ENCODE measurements around the gene RAB4A. TPM values are rescaled to one million over a fixed set of nuclear protein-coding genes. Genes with fewer than 3 reads are reported as not detected.

RAB4A gene
- total and polyA plus RNA-seq, 9 of the 15 experiments (the other 6 are each of a cell fraction or from before 2014, with no cell fraction given), result 8.3 to 61.0 (median 26.7) TPM

DNA sequence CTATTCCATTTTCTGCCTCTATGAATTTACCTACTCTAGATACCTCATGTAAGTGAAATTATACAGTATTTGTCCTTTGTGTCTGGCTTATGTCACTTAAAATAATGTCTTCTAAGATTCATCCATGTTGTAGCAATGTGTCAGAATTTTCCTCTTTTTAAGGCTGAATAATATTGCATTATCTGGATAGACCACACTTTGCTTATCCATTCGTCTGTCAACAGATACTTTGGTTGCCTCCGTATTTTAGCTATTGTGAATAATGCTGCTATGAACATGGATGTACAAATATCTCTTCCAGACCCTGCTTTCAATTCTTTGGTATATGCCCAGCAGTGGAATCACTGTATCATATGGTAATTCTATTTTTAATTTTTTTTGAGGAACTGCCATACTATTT is 82.1 kb downstream of the RAB4A start:
- WGBS (ENCODE audit: insufficient coverage, low coverage, missing lambda C conversion rate), result 3% methylated on average over 2 of the region's 2 CpGs
- POLR2A ChIA-PET, result interaction anchor here (0.9 kb wide), 1 partner anchor 9 kb away, joined by 3 read pairs; no protein-coding TSS in a partner anchor
- BruUV-seq (replicated peaks), result no TSS peak
- in situ Hi-C loops (cut with MboI) (no loop called here), intact Hi-C loops (cut with micrococcal nuclease) (no loop called here)
- no peak overlapping the region for H2AFZ ChIP-seq (ENCODE audit: low read depth, low read length)
- H3K9me3 ChIP-seq (replicated peaks; ENCODE audit: control insufficient read depth, insufficient read depth, low read depth, low read length), result 0 out of 2 replicates have a peak, but pooled peaks cover 2% of the 10 kb centered on the region
- no peaks in the 10 kb centered on the region for H3K36me3 ChIP-seq (ENCODE audit: control insufficient read depth, insufficient read depth, low read length)
- peak overlapping the region; percentile 5; the same call in 1 of the 2 replicates for H3K4me2 ChIP-seq (ENCODE audit: insufficient read depth, low read length)
- no peak for DNase-seq (ENCODE audit: extremely low read depth in 1 of 4, low spot score in 3 of 4)
- no peak for ATAC-seq
- CTCF ChIA-PET (ENCODE audit: low intra/inter-chr PET ratio), result no interaction called here
- no peak overlapping the region for H3K4me3 ChIP-seq
- no peak overlapping the region for H3K9ac ChIP-seq (ENCODE audit: insufficient read depth in 1 of 2, low read depth in 2 of 2, low read length in 2 of 2)
- H3K9me1 ChIP-seq (ENCODE audit: control insufficient read depth, insufficient read depth, low read length), result no peaks in the 10 kb centered on the region
- peaks cover 4 to 8% of the 10 kb centered on the region in 2 experiments; a peak in 2 of 5 replicates for H3K27me3 ChIP-seq (ENCODE audit: control insufficient read depth in 2 of 2, insufficient read depth in 2 of 2, low read length in 2 of 2)
- no peak overlapping the region for H3K27ac ChIP-seq (ENCODE audit: extremely low read depth, low read depth, low read length)
- TF ChIP-seq TCF3 (CRISPR knock-in tag; IDR thresholded peaks at IDR 0.05), result peak; percentile 78
- TF ChIP-seq SIRT6 (IDR thresholded peaks at IDR 0.05; ENCODE audit: low read depth, low read length), result no peak
- TF ChIP-seq ARID1B (IDR thresholded peaks at IDR 0.05), result peak; percentile 64
- TF ChIP-seq TAL1 (IDR thresholded peaks at IDR 0.05), result 0 out of 2 replicates have a peak, but pooled peaks have one; percentile 14
- TF ChIP-seq MEIS2 (IDR thresholded peaks at IDR 0.05; ENCODE audit: partially characterized antibody), result peak; percentile 80
- TF ChIP-seq KDM1A (IDR thresholded peaks at IDR 0.05), result 0 out of 4 replicates have a peak, but pooled peaks of 1 of the 2 experiments have one; percentile 9
- no peak for FAIRE-seq
- no peaks in the 10 kb centered on the region for H4K20me1 ChIP-seq (replicated peaks; ENCODE audit: control insufficient read depth, insufficient read depth, low read length)
- H3K79me2 ChIP-seq (ENCODE audit: control insufficient read depth, insufficient read depth, low read length), result no peaks in the 10 kb centered on the region
- H3K4me1 ChIP-seq (replicated peaks in 1 of 2; ENCODE audit: control insufficient read depth in 2 of 2, insufficient read depth in 2 of 2, low read length in 2 of 2), result peaks cover 5 to 27% of the 10 kb centered on the region in 2 experiments; a peak in 3 of 5 replicates

DNA sequence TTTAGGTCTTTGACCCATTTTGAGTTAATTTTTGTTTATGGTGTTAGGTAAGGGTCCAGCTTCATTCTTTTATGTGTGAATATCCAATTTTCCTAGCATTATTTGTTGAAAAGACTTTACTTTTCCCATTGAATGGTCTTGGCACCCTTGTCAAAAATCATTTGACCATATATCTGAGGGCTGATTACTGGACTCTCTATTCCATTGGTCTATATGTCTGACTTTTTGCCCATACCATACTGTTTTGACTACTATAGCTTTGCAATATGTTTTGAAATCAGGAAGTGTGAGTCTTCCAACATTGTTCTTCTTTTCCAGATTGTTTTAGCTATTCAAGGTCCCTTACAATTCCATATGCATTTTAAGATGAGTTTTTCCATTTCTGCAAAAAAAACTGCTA is 83.3 kb downstream of the RAB4A start:
- FAIRE-seq (no peak), ATAC-seq (no peak), DNase-seq (ENCODE audit: extremely low read depth in 1 of 4, low spot score in 3 of 4) (no peak)
- Histone ChIP-seq H3K4me2 (ENCODE audit: insufficient read depth, low read length) (no peak overlapping the region), H3K4me1 (replicated peaks in 1 of 2; ENCODE audit: control insufficient read depth in 2 of 2, insufficient read depth in 2 of 2, low read length in 2 of 2) (peaks cover 5 to 22% of the 10 kb centered on the region in 2 experiments; a peak in 3 of 5 replicates), H3K9me1 (ENCODE audit: control insufficient read depth, insufficient read depth, low read length) (no peaks in the 10 kb centered on the region), H2AFZ (ENCODE audit: low read depth, low read length) (no peak overlapping the region), H3K79me2 (ENCODE audit: control insufficient read depth, insufficient read depth, low read length) (no peaks in the 10 kb centered on the region), H3K27ac (ENCODE audit: extremely low read depth, low read depth, low read length) (no peak overlapping the region), H3K36me3 (ENCODE audit: control insufficient read depth, insufficient read depth, low read length) (no peaks in the 10 kb centered on the region), H4K20me1 (replicated peaks; ENCODE audit: control insufficient read depth, insufficient read depth, low read length) (no peaks in the 10 kb centered on the region), H3K27me3 (ENCODE audit: control insufficient read depth in 2 of 2, insufficient read depth in 2 of 2, low read length in 2 of 2) (peaks cover 4 to 8% of the 10 kb centered on the region in 2 experiments; a peak in 2 of 5 replicates), H3K9me3 (replicated peaks; ENCODE audit: control insufficient read depth, insufficient read depth, low read depth, low read length) (0 out of 2 replicates have a peak, but pooled peaks cover 2% of the 10 kb centered on the region), H3K4me3 (no peak overlapping the region), H3K9ac (ENCODE audit: insufficient read depth in 1 of 2, low read depth in 2 of 2, low read length in 2 of 2) (no peak overlapping the region)
- in situ Hi-C loops (cut with MboI) (no loop called here), intact Hi-C loops (cut with micrococcal nuclease) (no loop called here)
- no TSS peak for BruUV-seq (replicated peaks)
- ChIA-PET POLR2A (interaction anchor here (1.3 to 1.9 kb wide), 2 partner anchors 8 to 11 kb away, joined by 3 to 6 read pairs; partner anchors contain the start of gene CCSAP), CTCF (ENCODE audit: low intra/inter-chr PET ratio) (interaction anchor here (0.6 kb wide), 1 partner anchor 38 kb away, joined by 3 read pairs; no protein-coding TSS in a partner anchor)
- TF ChIP-seq RBM22 (IDR thresholded peaks at IDR 0.05; ENCODE audit: low read depth, low read length, poor library complexity, severe bottlenecking), result no peak
- peak; percentile 79 for TF ChIP-seq BCOR (IDR thresholded peaks at IDR 0.05)
- peak; percentile 96 for TF ChIP-seq RBM25 (IDR thresholded peaks at IDR 0.05; ENCODE audit: low read depth, low read length, severe bottlenecking)
- TF ChIP-seq, protein P1, sequence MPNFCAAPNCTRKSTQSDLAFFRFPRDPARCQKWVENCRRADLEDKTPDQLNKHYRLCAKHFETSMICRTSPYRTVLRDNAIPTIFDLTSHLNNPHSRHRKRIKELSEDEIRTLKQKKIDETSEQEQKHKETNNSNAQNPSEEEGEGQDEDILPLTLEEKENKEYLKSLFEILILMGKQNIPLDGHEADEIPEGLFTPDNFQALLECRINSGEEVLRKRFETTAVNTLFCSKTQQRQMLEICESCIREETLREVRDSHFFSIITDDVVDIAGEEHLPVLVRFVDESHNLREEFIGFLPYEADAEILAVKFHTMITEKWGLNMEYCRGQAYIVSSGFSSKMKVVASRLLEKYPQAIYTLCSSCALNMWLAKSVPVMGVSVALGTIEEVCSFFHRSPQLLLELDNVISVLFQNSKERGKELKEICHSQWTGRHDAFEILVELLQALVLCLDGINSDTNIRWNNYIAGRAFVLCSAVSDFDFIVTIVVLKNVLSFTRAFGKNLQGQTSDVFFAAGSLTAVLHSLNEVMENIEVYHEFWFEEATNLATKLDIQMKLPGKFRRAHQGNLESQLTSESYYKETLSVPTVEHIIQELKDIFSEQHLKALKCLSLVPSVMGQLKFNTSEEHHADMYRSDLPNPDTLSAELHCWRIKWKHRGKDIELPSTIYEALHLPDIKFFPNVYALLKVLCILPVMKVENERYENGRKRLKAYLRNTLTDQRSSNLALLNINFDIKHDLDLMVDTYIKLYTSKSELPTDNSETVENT (CRISPR knock-in tag; IDR thresholded peaks at IDR 0.05), result no peak
- peak; percentile 61; the same call in 1 of the 2 replicates for TF ChIP-seq SMARCA5 (IDR thresholded peaks at IDR 0.05)
- TF ChIP-seq ZNF3 (CRISPR knock-in tag; IDR thresholded peaks at IDR 0.05), result peak; percentile 52; the same call in 1 of the 2 replicates
- peak in 1 of 2 experiments; percentile 62; a peak in 2 of 4 replicates for TF ChIP-seq RCOR1 (IDR thresholded peaks at IDR 0.05; ENCODE audit: borderline replicate concordance in 1 of 2, low read depth in 2 of 2, low read length in 2 of 2)
- TF ChIP-seq TRIM28 (IDR thresholded peaks at IDR 0.05), result peak; percentile 94
- TF ChIP-seq ZFP1 (CRISPR knock-in tag; IDR thresholded peaks at IDR 0.05), result no peak
